GM23248 (cell line): Measurements from ENCODE around the gene NT5DC3. TPM values are rescaled to one million over a fixed set of nuclear protein-coding genes. Genes with fewer than 3 reads are reported as not detected.

Source experiments
- DNase-seq: peaks from one replicate; pipeline ENCODE4 v3.0.0-alpha.2; 2015
- H2AFZ ChIP-seq: fragments of 200-600 bp; sonication (generic); 2 replicates; pipeline ENCODE4 v1.6.1; 2016; ENCODE audit warnings: antibody characterized with exemption
- H3F3A ChIP-seq: fragments of 200-600 bp; sonication (generic); 2 replicates; pipeline ENCODE4 v1.6.1; 2016; ENCODE audit warnings: mild to moderate bottlenecking, antibody characterized with exemption, mixed run types; ENCODE audit not compliant: insufficient read depth
- H3K27ac ChIP-seq: fragments of 200-600 bp; sonication (generic); 2 replicates; pipeline ENCODE4 v1.5.1; 2016; ENCODE audit warnings: mild to moderate bottlenecking
- H3K27me3 ChIP-seq: fragments of 200-600 bp; sonication (generic); replicated peaks from 2 replicates; pipeline ENCODE4 v1.6.1; 2016; ENCODE audit warnings: mild to moderate bottlenecking; ENCODE audit not compliant: insufficient read depth
- H3K36me3 ChIP-seq: fragments of 200-600 bp; sonication (generic); 2 replicates; pipeline ENCODE4 v1.6.1; 2016; ENCODE audit warnings: low read depth, mild to moderate bottlenecking
- H3K4me1 ChIP-seq: fragments of 200-600 bp; sonication (generic); 2 replicates; pipeline ENCODE4 v1.6.1; 2016; ENCODE audit warnings: mild to moderate bottlenecking; ENCODE audit not compliant: insufficient read depth
- H3K4me2 ChIP-seq: fragments of 200-600 bp; sonication (generic); one replicate; pipeline ENCODE4 v1.6.1; 2016; ENCODE audit warnings: mild to moderate bottlenecking; ENCODE audit not compliant: unreplicated experiment
- H3K4me3 ChIP-seq: fragments of 200-600 bp; sonication (generic); 2 replicates; pipeline ENCODE4 v1.5.1; 2016; ENCODE audit warnings: mild to moderate bottlenecking
- H3K79me2 ChIP-seq: fragments of 200-600 bp; sonication (generic); 2 replicates; pipeline ENCODE4 v1.6.1; 2016; ENCODE audit warnings: mild to moderate bottlenecking; ENCODE audit not compliant: insufficient read depth
- H3K9ac ChIP-seq: fragments of 200-600 bp; sonication (generic); 2 replicates; pipeline ENCODE4 v1.6.1; 2016; ENCODE audit warnings: mild to moderate bottlenecking
- H3K9me2 ChIP-seq: fragments of 200-600 bp; sonication (generic); 2 replicates; pipeline ENCODE4 v1.6.1; 2016; ENCODE audit warnings: mixed run types, mild to moderate bottlenecking, moderate library complexity; ENCODE audit not compliant: insufficient read depth
- H3K9me3 ChIP-seq: fragments of 200-600 bp; sonication (generic); one replicate; pipeline ENCODE4 v1.6.1; 2017; ENCODE audit warnings: low read depth
- H4K20me1 ChIP-seq: fragments of 200-600 bp; sonication (generic); 2 replicates; pipeline ENCODE4 v1.6.0; 2016; ENCODE audit not compliant: insufficient read depth
- EZH2 ChIP-seq: fragments of 200-600 bp; sonication (generic); IDR thresholded peaks from 2 replicates; pipeline ENCODE4 v1.6.1; 2018; ENCODE audit warnings: antibody characterized with exemption, mild to moderate bottlenecking; ENCODE audit not compliant: insufficient read depth, poor library complexity, severe bottlenecking
- EZH2phosphoT487 ChIP-seq: fragments of 200-600 bp; sonication (generic); IDR thresholded peaks from 2 replicates; pipeline ENCODE4 v1.6.1; 2018; ENCODE audit warnings: antibody characterized with exemption, moderate library complexity, mild to moderate bottlenecking, low read depth; ENCODE audit not compliant: insufficient read depth
- WGBS, 2 experiments: methylation state at CpG; one replicate each; pipeline ENCODE4 v1.1.6; 2015 to 2017; ENCODE audit warnings: low lambda C conversion rate in 2 of 2, low coverage in 1 of 2; ENCODE audit errors: missing lambda C conversion rate in 2 of 2; 5-methylcytosine and 5-hydroxymethylcytosine counted together
- in situ Hi-C: fragments of 300-500 bp; cut with MboI; formaldehyde crosslinking; loops from 2 replicates; pipeline ENCODE4 v1.15.0; 2020
- polyA plus RNA-seq: library from polyadenylated mRNA; unstranded; fragments of >200 nt; fragmentation: Nextera tagmentation; extraction: Ambion mirVana; gene quantifications from 2 replicates; pipeline ENCODE4 v1.2.1, GENCODE V29; 2016
- total RNA-seq: library from RNA; depleted of rRNA; stranded (reverse); fragments of >200 nt; shearing (Covaris generic); gene quantifications from 2 replicates; pipeline ENCODE4 v1.2.3, GENCODE V29; 2014

Gene NT5DC3
- total and polyA plus RNA-seq, 2 experiments from 2014 or later: 3.4 to 5.2 TPM

GRCh38 chr12:103809154-103809553, 31.9 kb downstream of the NT5DC3 start:
- Histone ChIP-seq H4K20me1 (no peaks in the 10 kb centered on the region), H3K79me2 (peaks cover 6% of the 10 kb centered on the region; the same call in 1 of the 2 replicates), H3K9me3 (no peaks in the 10 kb centered on the region), H3K36me3 (no peaks in the 10 kb centered on the region), H3K27me3 (no peaks in the 10 kb centered on the region), H3K9ac (no peak overlapping the region), H3K4me1 (peaks cover 23% of the 10 kb centered on the region), H3K4me2 (no peak overlapping the region), H2AFZ (no peak overlapping the region), H3K9me2 (no peaks in the 10 kb centered on the region), H3K27ac (no peak overlapping the region), H3F3A (peaks cover 22% of the 10 kb centered on the region), H3K4me3 (no peak overlapping the region)
- no peak for DNase-seq
- no peak for TF ChIP-seq EZH2
- no peak for TF ChIP-seq EZH2phosphoT487
- WGBS, 2 experiments: 95 to 97% methylated on average over 4 of the region's 4 CpGs
- in situ Hi-C loops: no loop called here

GRCh38 chr12:103808239-103808880, 32.7 kb downstream of the NT5DC3 start:
- in situ Hi-C loops: no loop called here
- WGBS, 2 experiments: 59 to 61% methylated on average over 6 of the region's 6 CpGs

GRCh38 chr12:103807561-103808238, 33.3 kb downstream of the NT5DC3 start:
- Histone ChIP-seq H4K20me1 (no peaks in the 10 kb centered on the region), H3K79me2 (peaks cover 6% of the 10 kb centered on the region; the same call in 1 of the 2 replicates), H3K9me3 (no peaks in the 10 kb centered on the region), H3K9ac (no peak overlapping the region), H2AFZ (no peak overlapping the region), H3K27ac (no peak overlapping the region), H3K27me3 (no peaks in the 10 kb centered on the region), H3K4me1 (peaks cover 30% of the 10 kb centered on the region), H3K36me3 (no peaks in the 10 kb centered on the region), H3F3A (peaks cover 32% of the 10 kb centered on the region), H3K4me2 (no peak overlapping the region), H3K4me3 (no peak overlapping the region), H3K9me2 (no peaks in the 10 kb centered on the region)
- WGBS, 2 experiments: 91 to 92% methylated on average over 9 of the region's 9 CpGs
- no peak for DNase-seq
- no peak for TF ChIP-seq EZH2
- no peak for TF ChIP-seq EZH2phosphoT487
- in situ Hi-C loops: no loop called here

More at GRCh38 chr12:103808239-103808880, 32.7 kb downstream of the NT5DC3 start:
- Histone ChIP-seq H3K4me1 (peaks cover 24% of the 10 kb centered on the region), H3K4me3 (no peak overlapping the region), H3K9ac (no peak overlapping the region), H3K79me2 (peaks cover 6% of the 10 kb centered on the region; the same call in 1 of the 2 replicates), H2AFZ (no peak overlapping the region), H3K9me3 (no peaks in the 10 kb centered on the region), H3K27me3 (no peaks in the 10 kb centered on the region), H3K9me2 (no peaks in the 10 kb centered on the region), H3K27ac (no peak overlapping the region), H3K4me2 (no peak overlapping the region), H4K20me1 (no peaks in the 10 kb centered on the region), H3K36me3 (no peaks in the 10 kb centered on the region), H3F3A (peaks cover 27% of the 10 kb centered on the region)
- no peak for DNase-seq
- TF ChIP-seq EZH2: no peak
- TF ChIP-seq EZH2phosphoT487: no peak

- H3K36me3 ChIP-seq: no peaks in the 10 kb centered on the region
- H2AFZ ChIP-seq: no peak overlapping the region
- H3K27ac ChIP-seq: no peak overlapping the region
- in situ Hi-C loops: no loop called here
- no peak overlapping the region for H3K9ac ChIP-seq
- H3F3A ChIP-seq: peaks cover 40% of the 10 kb centered on the region
- no peaks in the 10 kb centered on the region for H3K9me3 ChIP-seq
- H3K4me3 ChIP-seq: no peak overlapping the region
- H3K27me3 ChIP-seq: no peaks in the 10 kb centered on the region
- 97 to 98% methylated on average over 4 of the region's 4 CpGs for WGBS, 2 experiments
- H3K79me2 ChIP-seq: peaks cover 6% of the 10 kb centered on the region; the same call in 1 of the 2 replicates
- H4K20me1 ChIP-seq: no peaks in the 10 kb centered on the region
- H3K4me2 ChIP-seq: no peak overlapping the region
- H3K4me1 ChIP-seq: peaks cover 39% of the 10 kb centered on the region
- no peak for TF ChIP-seq EZH2
- TF ChIP-seq EZH2phosphoT487: no peak
- no peak for DNase-seq
- no peaks in the 10 kb centered on the region for H3K9me2 ChIP-seq
Measured at GRCh38 chr12:103806803-103807202, 34.2 kb downstream of the NT5DC3 start.
